Subcutaneous abdominal adipose tissue (tissue), 5 donors: ENCODE results near the gene KIFC1.

ENCODE experiments used
- H3K27ac ChIP-seq: one replicate; pipeline ENCODE4 v1.7.0; 2013; ENCODE audit warnings: low read depth, mild to moderate bottlenecking, inconsistent platforms, low read length, moderate library complexity
- H3K27me3 ChIP-seq, 5 donors: one replicate each; pipeline ENCODE4 v1.7.0; 2013; ENCODE audit warnings: low read length in 5 of 5, inconsistent platforms in 1 of 5; ENCODE audit not compliant: control insufficient read depth in 5 of 5, insufficient read depth in 4 of 5
- H3K36me3 ChIP-seq, 5 donors: one replicate each; pipeline ENCODE4 v1.7.0; 2013; ENCODE audit warnings: low read length in 5 of 5; ENCODE audit not compliant: control insufficient read depth in 5 of 5, insufficient read depth in 5 of 5
- H3K4me1 ChIP-seq, 5 donors: one replicate each; pipeline ENCODE4 v1.7.0; 2013; ENCODE audit warnings: low read length in 5 of 5, mild to moderate bottlenecking in 3 of 5, moderate library complexity in 1 of 5; ENCODE audit not compliant: control insufficient read depth in 5 of 5, insufficient read depth in 5 of 5
- H3K4me3 ChIP-seq, 5 donors: one replicate each; pipeline ENCODE4 v1.7.0; 2013; ENCODE audit warnings: low read length in 5 of 5, low read depth in 1 of 5
- H3K9ac ChIP-seq, 5 donors: one replicate each; pipeline ENCODE4 v1.7.0; 2013; ENCODE audit warnings: low read length in 5 of 5, mild to moderate bottlenecking in 4 of 5, moderate library complexity in 3 of 5
- H3K9me3 ChIP-seq, 5 donors: one replicate each; pipeline ENCODE4 v1.7.0; 2013; ENCODE audit warnings: low read length in 5 of 5; ENCODE audit not compliant: control insufficient read depth in 5 of 5
- donor health status: healthy.
- donor health status: healthy.
- donor health status: healthy.
- donor health status: healthy.
- donor health status: healthy.

The KIFC1 gene

GRCh38 chr6:33432546-33432945, 40.9 kb downstream of the KIFC1 start:
- Histone ChIP-seq H3K27ac (no peak overlapping the region), H3K4me1 (peaks cover 7 to 41% (median 27%) of the 10 kb centered on the region in 5 donors), H3K9me3 (no peaks in the 10 kb centered on the region), H3K36me3 (peaks cover 5 to 26% (median 24%) of the 10 kb centered on the region in 5 donors), H3K4me3 (no peak overlapping the region), H3K9ac (no peak overlapping the region), H3K27me3 (peaks cover 0 to 4% (median 0%) of the 10 kb centered on the region in 5 donors)

GRCh38 chr6:33433001-33433543, 41.4 kb downstream of the KIFC1 start:
- H3K4me3 ChIP-seq, result no peak overlapping the region
- H3K9ac ChIP-seq, result no peak overlapping the region
- peaks cover 5 to 31% (median 29%) of the 10 kb centered on the region in 5 donors for H3K36me3 ChIP-seq
- no peaks in the 10 kb centered on the region for H3K9me3 ChIP-seq
- no peak overlapping the region for H3K27ac ChIP-seq
- H3K27me3 ChIP-seq, result peaks cover 0 to 4% (median 0%) of the 10 kb centered on the region in 5 donors
- peaks cover 6 to 39% (median 26%) of the 10 kb centered on the region in 5 donors for H3K4me1 ChIP-seq

GRCh38 chr6:33433544-33434191, 42.0 kb downstream of the KIFC1 start:
- Histone ChIP-seq H3K27ac (no peak overlapping the region), H3K9ac (no peak overlapping the region), H3K27me3 (peaks cover 0 to 4% (median 0%) of the 10 kb centered on the region in 5 donors), H3K9me3 (no peaks in the 10 kb centered on the region), H3K4me1 (peaks cover under 1 to 33% (median 20%) of the 10 kb centered on the region in 5 donors), H3K4me3 (no peak overlapping the region), H3K36me3 (peaks cover 5 to 37% (median 35%) of the 10 kb centered on the region in 5 donors)

GRCh38 chr6:33434961-33435360, 43.3 kb downstream of the KIFC1 start:
- H3K4me1 ChIP-seq, result peaks cover 0 to 22% (median 11%) of the 10 kb centered on the region in 5 donors
- peaks cover 5 to 42% (median 36%) of the 10 kb centered on the region in 5 donors for H3K36me3 ChIP-seq
- H3K27me3 ChIP-seq, result peaks cover 0 to 4% (median 0%) of the 10 kb centered on the region in 5 donors
- no peaks in the 10 kb centered on the region for H3K9me3 ChIP-seq
- no peak overlapping the region for H3K4me3 ChIP-seq
- H3K27ac ChIP-seq, result no peak overlapping the region
- H3K9ac ChIP-seq, result no peak overlapping the region

GRCh38 chr6:33437666-33438065, 46.0 kb downstream of the KIFC1 start:
- no peak overlapping the region for H3K9ac ChIP-seq
- H3K4me3 ChIP-seq, result no peak overlapping the region
- H3K27me3 ChIP-seq, result no peaks in the 10 kb centered on the region
- no peaks in the 10 kb centered on the region for H3K4me1 ChIP-seq
- no peak overlapping the region for H3K27ac ChIP-seq
- H3K36me3 ChIP-seq, result peaks cover 5 to 67% (median 51%) of the 10 kb centered on the region in 5 donors
- no peaks in the 10 kb centered on the region for H3K9me3 ChIP-seq

- no peak overlapping the region for H3K9ac ChIP-seq
- peaks cover 5 to 75% (median 51%) of the 10 kb centered on the region in 5 donors for H3K36me3 ChIP-seq
- H3K9me3 ChIP-seq, result no peaks in the 10 kb centered on the region
- H3K27me3 ChIP-seq, result no peaks in the 10 kb centered on the region
- no peaks in the 10 kb centered on the region for H3K4me1 ChIP-seq
- no peak overlapping the region for H3K4me3 ChIP-seq
- H3K27ac ChIP-seq, result no peak overlapping the region
These were observed 47.5 kb downstream of the KIFC1 start for GRCh38 chr6:33438978-33439594.

GRCh38 chr6:33439956-33440648, 48.5 kb downstream of the KIFC1 start:
- H3K36me3 ChIP-seq, result peaks cover 5 to 82% (median 55%) of the 10 kb centered on the region in 5 donors
- no peaks in the 10 kb centered on the region for H3K27me3 ChIP-seq
- H3K4me1 ChIP-seq, result no peaks in the 10 kb centered on the region

GRCh38 chr6:33440649-33441309, 49.2 kb downstream of the KIFC1 start:
- no peak overlapping the region for H3K4me3 ChIP-seq
- no peak overlapping the region for H3K27ac ChIP-seq
- H3K36me3 ChIP-seq, result peaks cover 3 to 76% (median 49%) of the 10 kb centered on the region in 5 donors
- H3K9me3 ChIP-seq, result no peaks in the 10 kb centered on the region
- no peaks in the 10 kb centered on the region for H3K27me3 ChIP-seq
- H3K4me1 ChIP-seq, result no peaks in the 10 kb centered on the region
- no peak overlapping the region for H3K9ac ChIP-seq

More at GRCh38 chr6:33439956-33440648, 48.5 kb downstream of the KIFC1 start:
- Histone ChIP-seq H3K27ac (no peak overlapping the region), H3K4me3 (no peak overlapping the region), H3K9ac (no peak overlapping the region), H3K9me3 (no peaks in the 10 kb centered on the region)

- Histone ChIP-seq H3K4me1 (no peaks in the 10 kb centered on the region), H3K36me3 (peaks cover 0 to 73% (median 44%) of the 10 kb centered on the region in 5 donors)
These were observed 49.8 kb downstream of the KIFC1 start for GRCh38 chr6:33441457-33441856.

More at GRCh38 chr6:33441457-33441856, 49.8 kb downstream of the KIFC1 start:
- Histone ChIP-seq H3K9ac (no peak overlapping the region), H3K27ac (no peak overlapping the region), H3K27me3 (no peaks in the 10 kb centered on the region), H3K4me3 (no peak overlapping the region), H3K9me3 (no peaks in the 10 kb centered on the region)
